GM18507 (cell line): Measurements from ENCODE around the gene EDN2.

Source experiments
- DNase-seq: peaks from one replicate; pipeline ENCODE4 v3.0.0; 2011; ENCODE audit warnings: low read depth; ENCODE audit not compliant: insufficient read length; ENCODE audit errors: extremely low spot score
- FAIRE-seq: peaks from 2 replicates; lab custom pipeline; 2011; peaks lifted over from hg19 to GRCh38; lab: Jason Lieb, UNC

Gene EDN2

DNA sequence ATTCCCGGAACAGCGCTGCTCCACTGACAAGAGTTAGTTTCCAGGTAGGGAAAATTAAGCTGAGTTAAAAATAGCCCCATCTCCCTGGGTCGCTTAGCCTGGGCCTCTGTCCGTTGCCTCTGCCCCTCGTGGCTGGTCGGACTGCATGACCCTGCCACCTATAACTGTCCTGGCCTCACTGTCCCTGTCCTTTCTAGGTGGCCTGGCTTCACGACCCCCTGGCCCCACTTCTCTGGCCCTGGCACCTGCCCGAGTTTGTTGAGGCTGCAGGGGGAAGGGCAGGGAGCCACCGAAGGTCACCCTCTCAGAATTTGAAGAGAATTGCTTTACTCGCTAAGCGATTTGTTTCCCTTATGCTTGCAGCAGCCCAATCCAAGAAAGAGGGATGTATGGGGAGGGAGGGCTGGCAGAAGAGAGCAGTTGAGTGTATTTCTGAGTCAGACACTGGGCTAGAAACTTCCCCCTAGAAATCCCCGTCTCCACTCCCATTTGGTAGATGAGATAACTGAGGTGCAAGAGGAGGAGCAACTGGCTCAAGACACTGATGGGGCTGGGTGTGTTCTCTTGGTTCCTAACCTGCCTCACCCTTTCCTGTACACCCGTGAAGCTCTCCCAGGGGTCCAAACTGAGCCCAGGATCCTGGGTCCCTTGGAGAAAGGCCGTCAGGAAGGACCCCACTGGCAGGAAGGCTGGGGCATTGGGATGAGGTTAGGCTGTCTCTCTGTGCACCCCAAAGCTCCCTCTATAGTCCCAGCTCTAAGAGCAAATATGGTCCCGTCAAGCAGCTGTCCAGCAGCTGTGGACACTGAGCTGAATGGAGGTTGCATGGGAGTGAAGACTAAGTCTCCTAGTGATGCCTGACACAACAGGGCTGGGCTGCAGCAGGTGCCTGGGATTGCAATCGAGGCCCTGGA lies 2.9 kb upstream of the EDN2 start:
- peak; percentile 91 for FAIRE-seq
- DNase-seq = peak; percentile 50

DNA sequence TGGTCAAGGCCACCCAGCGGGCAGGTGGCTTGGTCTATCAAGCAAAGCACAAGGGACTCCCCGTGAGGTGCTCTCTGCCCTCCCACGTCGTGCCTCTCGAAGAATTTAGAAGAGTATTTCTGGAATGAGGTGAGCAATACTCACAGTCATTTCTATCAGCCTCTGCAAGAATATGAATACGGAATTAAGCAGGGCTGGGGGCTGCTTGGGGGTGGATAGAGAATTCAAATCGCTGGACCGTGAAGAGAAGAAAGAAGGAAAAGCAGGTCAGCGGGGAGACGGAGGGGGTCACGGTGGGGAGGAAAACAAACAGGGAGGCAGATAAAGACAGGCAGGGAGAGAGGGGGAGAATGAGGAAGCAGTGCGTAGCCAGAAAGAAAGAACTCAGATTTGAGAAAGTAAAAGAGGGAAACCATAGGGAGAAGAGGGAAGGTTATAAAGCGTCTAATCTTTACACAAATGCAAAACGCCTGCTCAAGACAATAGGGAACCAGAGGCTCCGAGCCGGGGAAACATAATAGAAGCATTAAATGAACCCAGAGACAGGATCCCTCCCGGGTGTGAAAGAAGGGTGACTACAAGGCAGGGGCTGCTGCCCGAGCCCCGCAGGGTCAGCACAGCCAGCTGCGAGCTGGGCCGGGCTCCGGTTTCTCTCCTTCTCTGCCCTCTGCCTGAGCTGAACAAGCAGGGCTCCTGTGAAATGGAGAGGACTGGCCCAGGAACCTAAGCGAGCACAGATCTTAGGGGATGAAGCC lies 2.1 kb upstream of the EDN2 start:
- FAIRE-seq (peak; percentile 73), DNase-seq (no peak)

DNA sequence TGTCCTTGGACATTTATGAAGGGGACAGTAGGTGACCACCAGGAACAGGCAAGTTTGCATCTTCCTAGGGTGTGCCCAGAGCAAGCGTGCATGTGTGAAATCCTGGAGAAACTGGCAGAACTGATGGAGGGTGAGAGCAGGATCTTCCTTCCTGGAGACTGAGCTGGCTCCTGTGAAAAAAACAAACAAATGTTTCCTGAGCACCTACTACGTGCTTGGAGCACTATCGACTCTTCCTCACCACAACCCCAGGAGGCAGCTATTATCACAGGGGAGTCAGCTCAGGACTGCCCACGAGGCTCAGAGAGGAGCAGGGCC lies 1.5 kb upstream of the EDN2 start:
- DNase-seq (no peak), FAIRE-seq (no peak)

DNA sequence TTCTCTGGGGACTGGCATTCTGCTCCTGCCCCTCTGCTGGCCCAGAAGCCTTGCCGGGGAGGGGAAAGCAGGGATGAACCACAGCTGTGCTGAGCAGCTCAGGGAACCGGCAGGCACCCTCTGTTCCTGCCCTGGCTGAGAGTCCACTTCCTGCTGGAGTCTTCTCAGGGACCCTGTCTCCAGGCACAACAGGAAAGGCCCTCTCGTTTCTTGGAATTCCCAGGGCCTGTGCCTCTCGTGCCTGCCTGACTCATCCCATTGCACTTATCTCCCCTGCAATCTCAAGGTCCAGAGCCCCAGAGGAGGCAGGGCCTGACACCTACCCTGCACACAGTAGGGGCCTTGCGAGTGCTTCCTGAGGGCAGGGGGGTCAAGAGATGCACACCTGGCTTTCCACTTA lies 1.1 kb upstream of the EDN2 start:
- DNase-seq = no peak
- FAIRE-seq = no peak

DNA sequence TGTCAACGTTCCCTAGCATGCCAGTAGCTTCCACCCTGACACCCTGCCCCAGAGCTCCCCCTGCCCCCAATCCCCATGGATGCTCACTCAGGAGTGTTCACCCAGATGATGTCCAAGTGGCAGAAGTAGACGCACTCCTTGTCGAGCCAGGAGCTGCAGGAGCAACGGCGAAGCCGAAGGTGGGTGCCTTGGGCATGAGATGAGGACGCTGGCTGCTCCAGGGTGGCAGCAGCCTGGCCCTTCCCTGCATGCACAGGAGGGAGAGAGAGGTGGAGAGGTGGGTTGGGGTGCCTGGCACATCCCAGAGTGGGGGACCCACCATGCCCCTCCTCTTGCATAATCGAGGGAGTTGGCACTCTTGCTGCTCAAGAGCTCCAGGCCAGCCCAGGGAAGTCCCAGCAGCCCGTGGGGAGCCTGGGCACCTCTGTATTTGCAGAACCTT lies 502 bp downstream of the EDN2 start:
- no peak for FAIRE-seq
- no peak for DNase-seq

DNA sequence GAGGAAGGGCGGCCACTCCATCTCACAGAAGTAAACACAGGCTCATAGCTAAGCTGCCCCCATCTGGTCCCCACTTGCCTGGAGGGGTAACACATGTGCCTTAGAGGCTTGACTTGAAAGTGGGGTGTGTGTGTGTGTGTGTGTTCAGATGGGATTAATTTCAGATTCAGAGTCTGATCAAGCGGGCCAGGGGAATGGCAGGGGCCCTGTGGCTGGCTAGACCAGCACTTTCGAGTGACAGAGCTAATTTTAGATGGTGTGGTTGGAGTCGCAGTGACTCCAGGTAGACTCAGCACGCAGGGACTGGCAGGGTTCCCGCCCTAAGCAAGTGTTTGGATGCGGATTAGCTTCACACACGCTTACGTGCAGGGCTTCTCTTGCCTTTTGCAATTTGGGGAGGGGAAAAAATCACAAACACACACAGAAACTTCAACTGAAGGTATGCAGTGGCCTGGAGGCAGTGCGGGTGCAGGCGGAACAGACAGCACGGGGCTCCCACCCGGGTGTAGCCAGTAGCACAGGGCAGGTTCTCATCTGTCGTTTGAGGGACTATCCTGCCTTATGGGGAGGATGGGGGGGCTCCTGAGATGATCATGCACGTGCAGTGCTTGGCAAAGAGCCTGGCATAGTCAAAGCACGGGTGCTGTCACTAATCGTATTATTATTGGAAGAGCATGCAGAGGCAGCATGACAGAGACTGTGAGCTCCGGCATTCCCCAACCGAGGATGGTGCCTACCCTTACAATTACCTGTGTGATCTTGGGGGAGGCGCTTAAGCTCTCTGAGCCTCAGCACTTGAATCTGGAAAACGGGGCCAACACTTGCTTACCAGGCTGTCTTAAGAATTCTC lies 1.3 kb downstream of the EDN2 start:
- FAIRE-seq (no peak), DNase-seq (no peak)

DNA sequence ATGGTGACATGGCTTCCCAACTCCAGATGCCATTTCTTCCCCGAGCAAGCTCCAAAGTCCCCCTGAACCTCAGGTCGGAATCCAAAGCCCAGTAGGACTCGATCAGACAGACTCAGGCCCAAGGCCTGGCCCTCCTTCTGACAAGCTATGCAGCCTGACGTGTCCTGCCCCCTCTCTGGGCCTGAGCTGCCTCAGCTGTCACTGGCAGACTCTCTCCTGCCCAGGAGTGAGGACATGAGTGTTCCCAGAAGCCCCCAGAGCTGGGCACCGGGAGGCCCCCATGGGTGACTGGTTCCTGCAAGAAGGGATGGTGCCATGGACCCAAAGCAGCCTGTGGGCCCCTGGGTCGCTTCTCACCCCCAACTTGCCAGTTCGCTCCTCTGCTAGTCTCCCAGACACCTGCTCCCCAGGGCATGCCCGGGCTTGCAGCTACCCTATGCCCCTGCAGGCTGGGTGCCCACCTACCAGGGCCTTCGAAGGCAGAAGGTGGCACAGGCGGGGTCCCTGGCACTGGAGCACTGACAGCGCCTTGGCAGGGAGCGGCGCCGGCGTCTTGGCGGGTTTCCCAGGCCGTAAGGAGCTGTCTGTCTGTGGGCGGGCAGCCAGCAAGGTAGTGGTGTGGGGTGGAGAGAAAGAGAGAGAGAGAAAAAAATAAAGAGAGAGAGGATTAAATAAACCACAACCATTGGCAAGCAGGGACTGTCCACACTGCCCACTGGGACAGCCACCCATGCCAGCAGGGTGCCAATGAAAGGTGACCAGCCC lies 2.3 kb downstream of the EDN2 start:
- FAIRE-seq = no peak
- DNase-seq = no peak

DNA sequence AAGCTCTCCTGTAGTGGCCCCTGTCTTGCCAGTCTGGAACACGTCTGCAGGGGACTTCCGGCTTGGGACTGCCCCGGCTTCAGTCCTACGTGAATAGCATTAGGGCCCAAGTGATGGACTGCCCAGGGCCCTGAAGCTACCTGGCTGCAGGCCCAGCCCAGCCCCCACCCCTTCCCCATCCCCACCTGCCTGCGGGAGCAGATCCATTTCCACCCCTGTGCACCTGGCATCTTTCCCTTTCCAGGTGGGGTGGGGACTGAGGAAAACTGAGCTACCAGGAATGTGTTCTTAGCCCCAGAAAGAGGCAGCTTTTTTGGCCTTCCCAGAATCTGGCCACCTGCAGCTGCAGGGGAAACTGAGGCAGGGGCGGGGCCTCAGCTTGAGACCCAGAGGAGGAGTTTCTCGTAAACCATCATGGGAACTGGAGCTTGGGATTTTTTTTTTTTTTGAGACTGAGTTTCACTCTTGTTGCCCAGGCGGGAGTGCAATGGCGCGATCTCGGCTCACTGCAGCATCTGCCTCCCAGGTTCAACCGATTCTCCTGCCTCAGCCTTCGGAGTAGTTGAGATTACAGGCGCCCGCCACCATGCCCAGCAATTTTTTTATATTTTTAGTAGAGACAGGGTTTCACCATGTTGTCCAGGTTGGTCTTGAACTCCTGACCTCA lies 3.2 kb downstream of the EDN2 start:
- DNase-seq (no peak), FAIRE-seq (no peak)

DNA sequence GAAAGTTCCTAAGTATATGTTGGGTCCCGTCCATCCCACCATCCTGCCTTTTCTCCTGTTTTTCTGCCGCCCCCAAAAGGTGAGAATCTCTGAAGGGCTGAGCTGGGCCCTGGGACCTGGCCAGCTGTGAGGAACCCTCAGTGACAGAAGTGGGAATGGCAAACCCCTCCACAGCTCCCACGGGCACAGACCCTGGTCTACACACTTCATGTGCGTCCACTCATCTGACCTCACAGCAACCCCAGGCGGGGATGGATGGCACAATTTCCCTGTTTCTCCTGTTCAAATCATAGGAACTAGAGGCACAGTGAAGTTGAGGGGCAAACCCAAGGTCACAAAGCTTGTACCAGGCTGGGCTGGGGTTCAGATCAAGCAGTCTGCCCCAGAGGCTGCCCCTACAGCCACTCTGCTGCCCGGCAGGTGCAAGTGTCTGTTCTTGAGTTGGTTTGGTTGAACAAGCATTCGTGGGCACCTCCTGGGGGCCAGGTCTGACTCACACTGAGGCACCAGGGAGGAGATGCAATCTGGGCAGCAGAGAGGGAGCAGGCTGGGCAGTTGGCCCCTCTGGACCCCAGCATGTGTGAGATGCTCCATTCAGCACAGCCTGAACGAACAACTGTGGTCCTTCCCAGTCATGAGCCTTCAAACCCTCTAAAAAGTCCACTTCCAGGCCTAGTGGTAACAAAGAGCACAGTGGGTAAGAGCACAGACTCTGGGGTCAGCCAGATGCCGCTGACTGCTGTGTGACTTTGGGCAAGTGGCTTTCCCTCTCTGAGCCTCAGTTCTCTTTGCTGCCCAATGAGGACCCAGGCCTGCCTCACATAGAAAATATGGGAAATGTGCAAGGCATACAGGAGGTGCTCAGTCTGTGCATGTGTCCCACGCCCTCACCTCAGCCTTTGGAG lies 4.0 kb downstream of the EDN2 start:
- DNase-seq (no peak), FAIRE-seq (no peak)

DNA sequence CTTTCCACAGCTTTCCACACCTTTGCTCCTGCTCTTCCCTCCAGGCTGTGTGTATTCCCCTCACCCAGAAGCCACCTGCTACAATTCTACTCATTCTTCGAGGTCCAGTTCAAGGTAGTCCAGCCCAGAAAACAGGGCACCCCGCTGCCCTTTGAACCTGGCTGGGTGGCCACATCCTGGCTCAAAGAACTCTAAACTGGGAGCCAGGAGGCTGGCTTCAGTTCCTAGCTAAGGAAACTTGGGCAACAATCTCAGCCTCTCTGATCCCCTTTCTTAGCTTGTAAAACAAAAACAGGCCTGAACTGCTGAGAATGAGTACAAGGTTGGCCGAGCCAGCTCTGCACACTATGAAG lies 4.7 kb downstream of the EDN2 start:
- FAIRE-seq = no peak
- DNase-seq = no peak

DNA sequence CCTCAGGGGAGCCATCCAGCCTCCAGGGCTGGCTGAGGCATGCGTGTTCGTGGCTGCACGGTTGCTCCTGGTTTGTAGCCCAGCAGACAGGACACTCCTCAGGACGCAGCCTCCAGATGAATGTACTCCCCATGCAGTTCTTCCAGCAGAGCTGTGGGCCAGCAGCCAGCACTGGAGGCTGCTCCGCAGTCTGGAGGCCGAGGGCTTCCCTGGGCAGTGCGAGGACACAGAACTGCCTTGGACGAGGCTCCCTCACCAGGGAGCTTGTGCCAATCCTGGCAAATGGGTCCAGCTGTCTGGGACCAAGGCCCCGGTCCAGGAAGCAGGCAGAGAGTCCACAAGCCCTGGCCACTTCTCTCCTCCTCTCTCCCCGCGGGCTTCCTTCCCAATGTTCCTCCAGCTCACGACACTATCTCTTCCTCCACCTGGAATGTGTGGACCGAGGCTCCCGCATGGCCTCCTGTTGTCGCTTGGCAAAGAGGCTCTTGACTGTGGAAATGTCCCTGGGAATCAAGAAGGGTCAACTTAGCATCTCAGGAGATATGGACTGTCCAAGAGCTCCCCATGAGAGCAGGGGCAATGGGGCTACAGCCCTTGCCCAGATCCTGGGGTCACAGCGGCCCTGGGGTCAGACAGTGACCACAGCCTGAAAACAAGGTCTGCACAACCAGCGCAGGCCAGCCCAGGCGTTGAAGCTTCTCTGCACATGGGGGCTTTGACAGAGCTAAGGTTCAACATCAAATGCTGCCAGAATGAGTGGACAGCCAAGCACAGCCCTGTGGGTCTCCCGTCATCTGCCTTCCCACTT lies 5.3 kb downstream of the EDN2 start:
- no peak for DNase-seq

DNA sequence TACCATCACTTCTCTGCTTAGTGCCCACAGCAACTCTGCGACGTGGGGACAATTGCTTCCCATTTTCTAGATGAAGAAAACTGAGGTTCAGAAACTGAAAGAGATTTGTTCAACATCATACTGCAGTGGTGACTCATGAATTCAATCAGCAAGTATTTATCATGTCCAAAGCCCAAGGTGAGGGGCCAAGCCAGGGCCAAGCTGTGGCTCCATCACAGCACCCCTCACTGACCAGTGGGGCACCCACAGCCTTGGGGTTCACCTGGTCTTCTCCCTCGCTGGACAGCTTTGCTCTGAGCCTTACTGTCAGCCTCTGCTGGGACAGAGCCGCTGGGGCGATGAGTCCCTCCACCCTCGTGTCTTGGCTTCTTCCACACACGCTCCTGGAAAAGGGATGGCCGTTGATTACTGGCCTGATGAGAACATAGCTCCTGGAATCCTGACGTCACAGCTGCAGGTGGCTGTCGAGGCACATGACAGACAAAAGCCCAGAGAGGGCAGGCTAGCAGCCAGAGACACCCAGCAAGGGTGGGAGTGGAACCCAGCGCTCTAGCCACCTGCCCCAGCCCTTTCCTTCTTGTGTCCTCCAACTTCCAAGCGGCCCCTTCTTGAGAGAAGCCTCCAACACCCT lies 6.2 kb downstream of the EDN2 start:
- DNase-seq = no peak
- no peak for FAIRE-seq

More for the DNA sequence above, 5.3 kb downstream of the EDN2 start:
- no peak for FAIRE-seq

DNA sequence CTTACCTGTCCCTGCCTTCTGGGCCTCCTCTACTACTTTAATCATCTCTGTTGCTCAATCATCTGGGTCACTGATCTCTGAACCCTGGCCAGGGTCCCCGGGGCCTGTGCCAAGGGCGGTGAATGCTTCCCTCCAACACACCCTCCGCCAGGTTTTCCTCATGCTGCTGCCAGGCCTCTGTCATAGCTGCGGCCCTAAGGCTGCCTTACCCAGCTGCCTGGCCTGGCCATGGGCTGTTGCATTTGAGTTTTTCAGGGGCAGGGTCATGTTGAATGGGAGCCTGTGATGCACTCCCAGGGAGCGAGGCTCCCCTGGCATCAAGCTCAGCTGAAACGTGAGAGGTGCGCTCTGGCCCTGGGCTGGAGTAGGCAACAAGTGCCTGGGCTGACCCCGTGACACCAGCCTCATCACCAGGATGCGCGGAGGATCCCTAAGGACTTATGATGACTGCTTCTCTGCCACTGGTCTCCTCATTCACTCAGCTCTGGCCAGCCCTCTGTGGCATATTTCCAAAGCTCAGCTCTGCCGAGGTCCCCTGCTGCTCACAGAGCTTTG lies 7.6 kb downstream of the EDN2 start:
- no peak for FAIRE-seq
- DNase-seq = no peak

DNA sequence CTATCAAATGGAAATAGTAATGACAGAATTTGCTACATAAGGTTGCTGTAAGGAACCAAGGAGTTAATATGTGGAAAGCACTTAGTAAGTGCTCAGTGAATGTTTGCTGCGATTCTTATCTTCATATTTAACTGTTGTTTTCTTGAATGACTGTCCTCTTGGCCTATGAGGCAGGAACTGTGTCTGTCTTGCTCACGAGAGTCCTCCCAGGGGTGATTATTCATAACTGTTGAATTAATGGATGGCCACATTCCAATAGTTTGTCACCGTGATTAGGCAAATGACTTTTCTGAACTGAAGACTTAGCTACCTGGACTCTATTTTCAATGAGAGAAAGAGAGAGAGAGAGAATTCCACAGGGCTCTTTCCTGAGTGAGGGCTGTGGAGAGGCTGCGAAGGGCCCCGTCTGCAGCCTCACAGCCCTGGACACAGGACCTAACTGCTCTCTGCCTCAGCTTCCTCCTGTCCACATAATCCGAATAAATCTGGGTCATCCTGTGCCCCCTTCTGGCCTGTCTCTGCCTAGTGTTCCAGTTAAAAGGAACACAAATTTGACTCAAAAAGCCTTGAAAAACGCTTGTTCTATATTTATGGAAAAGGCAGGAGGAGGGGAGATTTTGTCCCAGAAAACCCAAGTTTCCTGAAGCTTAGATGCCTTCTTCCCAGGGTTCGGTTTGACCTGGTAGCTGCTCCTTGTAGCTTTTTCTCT lies 8.5 kb downstream of the EDN2 start:
- no peak for FAIRE-seq
- no peak for DNase-seq

DNA sequence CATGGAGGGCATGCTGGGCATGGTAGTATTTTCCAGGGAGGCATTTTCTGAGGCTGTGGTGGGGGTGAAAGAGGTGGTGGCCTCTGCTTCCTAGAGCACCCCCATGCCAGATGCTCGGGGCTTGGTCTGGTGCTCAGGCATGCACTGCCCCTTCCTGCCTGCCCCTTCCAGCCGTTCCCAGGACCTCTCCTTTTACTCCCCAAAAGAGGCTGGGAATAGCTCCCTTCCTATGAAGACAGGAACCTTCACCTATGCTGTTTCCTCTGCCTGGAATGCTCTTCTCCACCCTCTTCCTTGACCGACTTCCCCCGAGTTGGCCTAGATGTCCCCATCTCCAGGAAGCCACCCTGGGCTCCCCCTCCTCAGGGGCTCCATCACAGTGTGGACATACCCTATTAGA lies 9.1 kb downstream of the EDN2 start:
- DNase-seq (no peak), FAIRE-seq (no peak)
